ENCODE data around the gene CHIA. TPM values are rescaled to one million over a fixed set of nuclear protein-coding genes. Genes with fewer than 3 reads are reported as not detected.

The CHIA gene
- not detected for total RNA-seq

GRCh38 chr1:111290630-111291029, at the start of gene CHIA:
TSS of gene CHIA (plus strand) at chr1:111290851. CDS start at chr1:111310468, 19,617 bp downstream.

Small RNA genes lying within 50 kb of the gene (small RNA-seq; reads per million reads assigned to genes)
- 0 reads per million in 2 donors for gene AL356387.2

Other genes with a start within 250 kb of the CHIA start
- gene DRAM2, start 150.8 kb upstream of the CHIA start, total RNA-seq: 10 to 100 TPM; 35.4 to 52.6 TPM
- 10 to 100 TPM; 28.6 to 40.3 TPM for gene CEPT1, start 150.6 kb upstream of the CHIA start, total RNA-seq
- gene DENND2D, start 90.2 kb upstream of the CHIA start, total RNA-seq: 1 to 10 TPM; 3.4 to 4.3 TPM
- 1 to 10 TPM in 1 of 2 donors, under 1 TPM in 1; 0.33 to 3.1 TPM for gene CHI3L2, start 63.1 kb upstream of the CHIA start, total RNA-seq
- 1 to 10 TPM in 1 of 2 donors, under 1 TPM in 1; 0.67 to 1.0 TPM for gene OVGP1, start 136.9 kb downstream of the CHIA start, total RNA-seq
- 10 to 100 TPM; 33.0 to 71.6 TPM for gene WDR77, start 158.4 kb downstream of the CHIA start, total RNA-seq
- gene ATP5PB, start 158.6 kb downstream of the CHIA start, total RNA-seq: 100 to 1,000 TPM; 283 to 360 TPM
- under 1 TPM in 1 of 2 donors, not detected in 1; 0.34 TPM for gene C1orf162, start 183.1 kb downstream of the CHIA start, total RNA-seq
- not detected for gene ADORA3, start 212.8 kb downstream of the CHIA start, total RNA-seq
- 1 to 10 TPM in 1 of 2 donors, under 1 TPM in 1; 0.34 to 1.3 TPM for gene TMIGD3, start 212.8 kb downstream of the CHIA start, total RNA-seq

All from melanocyte of skin (primary cell).